HG03354 (cell line): Measurements from ENCODE around the gene NIP7.
"Not testable (repeated sequence)": the region's sequence is repeated elsewhere in the genome, so short reads cannot be mapped to it uniquely, and the experiment has no call there.

Experiments used
- ATAC-seq: cut with Tn5 transposase; IDR thresholded peaks from one replicate; pipeline ENCODE4 v1.9.1; 2021; ENCODE audit warnings: mild to moderate bottlenecking; ENCODE audit not compliant: unreplicated experiment, poor library complexity, severe bottlenecking

The NIP7 gene

GRCh38 chr16:69338557-69339288 lies 849 bp upstream of the NIP7 start:
- no peak for ATAC-seq

GRCh38 chr16:69340095-69340644 lies 598 bp downstream of the NIP7 start:
- no peak for ATAC-seq

GRCh38 chr16:69344171-69344570 lies 4.6 kb downstream of the NIP7 start:
- no peak for ATAC-seq

- ATAC-seq = no peak
Observed at GRCh38 chr16:69345923-69346322, 6.4 kb downstream of the NIP7 start.

GRCh38 chr16:69346683-69347082 lies 7.1 kb downstream of the NIP7 start:
- no peak for ATAC-seq

GRCh38 chr16:69348222-69348621 lies 8.7 kb downstream of the NIP7 start:
- ATAC-seq = no peak

GRCh38 chr16:69349536-69349935 lies 10.0 kb downstream of the NIP7 start:
- ATAC-seq = no peak

GRCh38 chr16:69350536-69351133 lies 11.1 kb downstream of the NIP7 start:
- ATAC-seq = no peak

GRCh38 chr16:69351309-69352027 lies 11.9 kb downstream of the NIP7 start, which contains the start of gene TMED6:
TSS of gene TMED6 (minus strand) at chr16:69351786. CDS start at chr16:69351753, 33 bp downstream.
- no peak for ATAC-seq

- not testable (repeated sequence) for ATAC-seq
Observed at GRCh38 chr16:69360070-69360469, 20.5 kb downstream of the NIP7 start.

GRCh38 chr16:69363281-69363717 lies 23.7 kb downstream of the NIP7 start:
- ATAC-seq = no peak

GRCh38 chr16:69364088-69364487 lies 24.5 kb downstream of the NIP7 start:
- ATAC-seq = no peak

- ATAC-seq = no peak
Observed at GRCh38 chr16:69365901-69366300, 26.3 kb downstream of the NIP7 start.

- ATAC-seq = no peak
Observed at GRCh38 chr16:69366431-69366830, 26.9 kb downstream of the NIP7 start.

- ATAC-seq = no peak
Observed at GRCh38 chr16:69367980-69368379, 28.4 kb downstream of the NIP7 start.

GRCh38 chr16:69368866-69369265 lies 29.3 kb downstream of the NIP7 start:
- no peak for ATAC-seq

- no peak for ATAC-seq
Observed at GRCh38 chr16:69371564-69371963, 32.0 kb downstream of the NIP7 start.

- ATAC-seq = no peak
Observed at GRCh38 chr16:69373019-69373418, 33.4 kb downstream of the NIP7 start.

- ATAC-seq = no peak
Observed at GRCh38 chr16:69376393-69377059, 37.0 kb downstream of the NIP7 start.

- ATAC-seq = no peak
Observed at GRCh38 chr16:69378036-69378435, 38.5 kb downstream of the NIP7 start.
